Measurements from ENCODE around the gene GFRA1.

DNA sequence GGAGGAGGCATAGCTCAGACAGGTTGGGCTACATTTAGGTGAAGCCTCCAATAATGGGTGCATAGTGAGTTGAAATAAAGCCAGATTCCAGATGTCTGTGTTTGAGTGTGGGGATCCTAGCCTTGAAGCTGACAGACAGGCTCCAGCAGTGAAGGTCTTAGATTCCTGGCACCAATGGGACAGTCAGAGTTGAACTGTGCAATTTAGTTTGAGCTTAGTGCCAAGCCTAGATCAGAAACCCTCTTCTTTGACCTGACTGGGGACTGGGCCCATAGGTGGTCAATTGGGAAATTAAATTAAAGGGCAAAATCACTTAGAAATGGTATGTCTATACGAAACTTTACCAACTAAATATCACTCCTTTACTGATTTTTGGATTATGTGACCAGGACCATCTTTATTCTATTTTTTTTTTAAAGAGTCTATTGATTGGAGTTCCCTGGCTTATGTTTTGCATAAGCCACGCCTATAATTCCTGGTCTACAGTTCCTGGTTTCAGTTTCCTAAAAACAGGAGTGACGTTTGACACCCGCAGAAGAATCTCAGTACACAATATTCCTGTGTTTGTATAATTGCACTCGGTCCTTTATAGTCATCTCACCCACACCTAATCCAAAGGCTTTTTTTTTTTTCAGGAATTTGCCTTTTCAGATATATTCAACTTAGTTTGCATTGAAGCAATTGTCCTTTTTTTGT lies 201.4 kb downstream of the GFRA1 start:
- no peak for TF ChIP-seq GATA3 (IDR thresholded peaks at IDR 0.05; ENCODE audit: low read depth, low read length)
- no peak for TF ChIP-seq GATA2 (IDR thresholded peaks at IDR 0.05; ENCODE audit: low read depth, low read length)
